Epithelial cell of umbilical artery (primary cell): ENCODE data around the gene CXorf38. TPM values are rescaled to one million over a fixed set of nuclear protein-coding genes. Genes with fewer than 3 reads are reported as not detected.

Experiments
- total RNA-seq: library from RNA; depleted of rRNA; stranded (reverse); fragments of >200 nt; gene quantifications from 2 replicates; pipeline ENCODE4 v1.2.3, GENCODE V29; 2014

CXorf38 gene
- total RNA-seq = 13.3 and 20.7 TPM in 2 replicates

GRCh38 chrX:40647307-40648197, at the start of gene CXorf38:
Gene CXorf38 (minus strand): TSS chrX:40647561. CDS start chrX:40647520, 41 bp downstream.

GRCh38 chrX:40623139-40623536, 24.2 kb downstream of the CXorf38 start, which contains the start of gene MPC1L:
Gene MPC1L (plus strand): TSS chrX:40623428. CDS start chrX:40623566, 138 bp downstream.

GRCh38 chrX:40580537-40581335, 66.6 kb downstream of the CXorf38 start, which contains the start of gene ATP6AP2:
Gene ATP6AP2 (plus strand): TSS chrX:40580970. CDS start chrX:40581066, 96 bp downstream.

Other genes starting within 250 kb of the CXorf38 start
- 90.6 and 95.6 TPM in 2 replicates for gene ATP6AP2, start 66.6 kb downstream of the CXorf38 start, total RNA-seq
- gene MPC1L, start 24.1 kb downstream of the CXorf38 start, total RNA-seq = not detected in 2 replicates
- gene MED14, start 88.0 kb upstream of the CXorf38 start, total RNA-seq = 14.0 and 24.0 TPM in 2 replicates